Gastrocnemius medialis (tissue), 4 donors: ENCODE results near the gene PARP11.

ENCODE experiments used
- POLR2A ChIP-seq, 2 donors: fragments of 450-650 bp; IDR thresholded peaks; one replicate each; pipeline ENCODE4 v1.6.1; 2017; ENCODE audit warnings: antibody characterized with exemption in 2 of 2, mild to moderate bottlenecking in 2 of 2, moderate library complexity in 2 of 2
- TF ChIP-seq, protein P1 (sequence below), 5 experiments: fragments of 450-650 bp in 3 of 5; fragments of 200-600 bp in 2 of 5; sonication (generic) in 2 of 5; IDR thresholded peaks in 4 of 5; conservative IDR thresholded peaks in 1 of 5; 1 replicate in 4 of 5; 2 replicates in 1 of 5; pipeline ENCODE4 v1.5.1; 2016 to 2019; ENCODE audit warnings: antibody characterized with exemption in 5 of 5, mild to moderate bottlenecking in 3 of 5, moderate library complexity in 3 of 5

GRCh38 chr12:3888659-3889058 lies 15.5 kb upstream of the PARP11 start:
- no peak for TF ChIP-seq POLR2A (IDR thresholded peaks at IDR 0.05)
- TF ChIP-seq, protein P1, sequence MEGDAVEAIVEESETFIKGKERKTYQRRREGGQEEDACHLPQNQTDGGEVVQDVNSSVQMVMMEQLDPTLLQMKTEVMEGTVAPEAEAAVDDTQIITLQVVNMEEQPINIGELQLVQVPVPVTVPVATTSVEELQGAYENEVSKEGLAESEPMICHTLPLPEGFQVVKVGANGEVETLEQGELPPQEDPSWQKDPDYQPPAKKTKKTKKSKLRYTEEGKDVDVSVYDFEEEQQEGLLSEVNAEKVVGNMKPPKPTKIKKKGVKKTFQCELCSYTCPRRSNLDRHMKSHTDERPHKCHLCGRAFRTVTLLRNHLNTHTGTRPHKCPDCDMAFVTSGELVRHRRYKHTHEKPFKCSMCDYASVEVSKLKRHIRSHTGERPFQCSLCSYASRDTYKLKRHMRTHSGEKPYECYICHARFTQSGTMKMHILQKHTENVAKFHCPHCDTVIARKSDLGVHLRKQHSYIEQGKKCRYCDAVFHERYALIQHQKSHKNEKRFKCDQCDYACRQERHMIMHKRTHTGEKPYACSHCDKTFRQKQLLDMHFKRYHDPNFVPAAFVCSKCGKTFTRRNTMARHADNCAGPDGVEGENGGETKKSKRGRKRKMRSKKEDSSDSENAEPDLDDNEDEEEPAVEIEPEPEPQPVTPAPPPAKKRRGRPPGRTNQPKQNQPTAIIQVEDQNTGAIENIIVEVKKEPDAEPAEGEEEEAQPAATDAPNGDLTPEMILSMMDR (IDR thresholded peaks at IDR 0.05 in 4 of 5, conservative IDR thresholded peaks at IDR 0.05 in 1 of 5): no peak
